Measurements from ENCODE around the gene CCDC61. TPM values are rescaled to one million over a fixed set of nuclear protein-coding genes. Genes with fewer than 3 reads are reported as not detected.
A peak's percentile ranks its signal among the peaks of the same experiment; 100 is the strongest.

Gene CCDC61
- total RNA-seq, 1 donor, result 3.9 TPM

DNA sequence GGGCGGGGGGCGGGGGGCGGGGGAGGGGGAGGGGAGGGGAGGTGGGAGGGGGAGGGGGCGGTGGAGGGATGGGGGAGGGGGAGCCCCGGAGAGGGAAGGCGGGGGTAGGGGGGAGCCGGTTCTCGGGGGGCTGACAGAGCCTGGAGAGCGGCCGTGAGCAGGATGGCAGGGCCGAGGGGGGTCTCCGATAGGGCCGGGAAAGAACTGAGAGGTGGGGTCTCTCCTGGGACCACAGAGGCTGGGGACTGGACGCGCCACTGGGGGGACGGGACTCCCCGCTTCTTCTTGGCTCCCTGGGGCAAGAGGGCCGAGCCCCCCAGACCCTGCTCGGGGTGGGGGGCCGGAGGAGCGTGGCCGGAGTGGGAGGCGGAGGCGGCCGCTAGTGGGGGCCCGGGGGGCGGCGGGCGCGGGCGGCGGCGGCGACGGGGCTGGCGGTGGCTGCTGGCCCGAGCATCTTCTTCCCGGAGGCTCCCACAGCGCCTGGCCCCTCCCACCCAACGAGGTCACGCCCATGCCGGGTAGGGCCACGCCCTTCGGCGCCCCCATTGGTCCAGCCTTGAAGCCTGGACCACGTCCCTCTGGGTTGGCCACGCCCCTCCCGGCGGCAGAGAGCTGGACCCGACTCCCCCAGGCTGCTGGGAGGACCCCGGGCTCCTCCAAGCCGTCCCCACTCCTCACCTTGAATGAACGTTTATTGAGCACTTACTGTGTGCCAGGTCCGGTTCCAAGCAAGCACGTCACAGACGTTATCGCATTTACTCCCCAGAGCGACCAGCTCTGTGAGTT lies 21.5 kb upstream of the CCDC61 start, which contains the start of gene NOVA2:
NOVA2 (minus strand) TSS at position 313 of the 786 bp plus-strand sequence. CDS start 514 bp downstream, outside the sequence.
- TF ChIP-seq, protein P1, sequence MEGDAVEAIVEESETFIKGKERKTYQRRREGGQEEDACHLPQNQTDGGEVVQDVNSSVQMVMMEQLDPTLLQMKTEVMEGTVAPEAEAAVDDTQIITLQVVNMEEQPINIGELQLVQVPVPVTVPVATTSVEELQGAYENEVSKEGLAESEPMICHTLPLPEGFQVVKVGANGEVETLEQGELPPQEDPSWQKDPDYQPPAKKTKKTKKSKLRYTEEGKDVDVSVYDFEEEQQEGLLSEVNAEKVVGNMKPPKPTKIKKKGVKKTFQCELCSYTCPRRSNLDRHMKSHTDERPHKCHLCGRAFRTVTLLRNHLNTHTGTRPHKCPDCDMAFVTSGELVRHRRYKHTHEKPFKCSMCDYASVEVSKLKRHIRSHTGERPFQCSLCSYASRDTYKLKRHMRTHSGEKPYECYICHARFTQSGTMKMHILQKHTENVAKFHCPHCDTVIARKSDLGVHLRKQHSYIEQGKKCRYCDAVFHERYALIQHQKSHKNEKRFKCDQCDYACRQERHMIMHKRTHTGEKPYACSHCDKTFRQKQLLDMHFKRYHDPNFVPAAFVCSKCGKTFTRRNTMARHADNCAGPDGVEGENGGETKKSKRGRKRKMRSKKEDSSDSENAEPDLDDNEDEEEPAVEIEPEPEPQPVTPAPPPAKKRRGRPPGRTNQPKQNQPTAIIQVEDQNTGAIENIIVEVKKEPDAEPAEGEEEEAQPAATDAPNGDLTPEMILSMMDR (IDR thresholded peaks at IDR 0.05; ENCODE audit: insufficient read depth, low read depth, low read length), result no peak
- peak within 1 kb of the TSS; percentile 23 for H3K4me3 ChIP-seq (ENCODE audit: low read depth, low read length)
- peak; percentile 26 for DNase-seq (ENCODE audit: low read depth)

- TF ChIP-seq, protein P1 (IDR thresholded peaks at IDR 0.05; ENCODE audit: insufficient read depth, low read depth, low read length), result no peak
- no peak for DNase-seq (ENCODE audit: low read depth)
- H3K4me3 ChIP-seq (ENCODE audit: low read depth, low read length), result no peak overlapping the region
These were observed 19.8 kb upstream of the CCDC61 start for GRCh38 chr19:45975306-45976070.

GRCh38 chr19:45976178-45976577 lies 19.1 kb upstream of the CCDC61 start:
- TF ChIP-seq, protein P1 (IDR thresholded peaks at IDR 0.05; ENCODE audit: insufficient read depth, low read depth, low read length), result no peak
- H3K4me3 ChIP-seq (ENCODE audit: low read depth, low read length), result no peak overlapping the region
- DNase-seq (ENCODE audit: low read depth), result no peak

GRCh38 chr19:45978156-45978555 lies 17.1 kb upstream of the CCDC61 start:
- TF ChIP-seq, protein P1 (IDR thresholded peaks at IDR 0.05; ENCODE audit: insufficient read depth, low read depth, low read length), result no peak
- H3K4me3 ChIP-seq (ENCODE audit: low read depth, low read length), result no peak overlapping the region
- DNase-seq (ENCODE audit: low read depth), result no peak

DNA sequence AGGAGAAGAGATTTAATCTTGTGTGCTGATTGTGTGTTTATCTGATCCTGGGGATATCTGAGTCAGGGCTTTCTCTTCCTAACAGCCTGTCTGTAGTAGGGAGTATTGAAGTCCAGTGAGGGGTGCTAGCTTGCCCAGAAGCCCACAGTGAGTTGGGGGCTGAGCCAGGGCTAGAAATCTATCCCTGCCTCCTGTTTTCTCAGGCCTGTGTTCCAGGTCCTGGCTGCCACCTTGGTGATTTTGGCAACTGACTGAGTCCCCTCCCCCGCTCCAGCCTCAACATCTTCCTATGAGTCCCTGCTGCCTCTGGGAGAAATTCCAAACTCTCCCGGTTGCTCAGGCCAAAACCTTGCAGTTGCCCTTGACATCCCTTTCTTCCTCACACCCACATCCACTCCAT lies 13.9 kb upstream of the CCDC61 start:
- no peak overlapping the region for H3K4me3 ChIP-seq (ENCODE audit: low read depth, low read length)
- TF ChIP-seq, protein P1 (IDR thresholded peaks at IDR 0.05; ENCODE audit: insufficient read depth, low read depth, low read length), result no peak
- no peak for DNase-seq (ENCODE audit: low read depth)

GRCh38 chr19:45985321-45985720 lies 9.9 kb upstream of the CCDC61 start:
- no peak overlapping the region for H3K4me3 ChIP-seq (ENCODE audit: low read depth, low read length)
- DNase-seq (ENCODE audit: low read depth), result no peak
- TF ChIP-seq, protein P1 (IDR thresholded peaks at IDR 0.05; ENCODE audit: insufficient read depth, low read depth, low read length), result no peak
